Osteocyte (in vitro differentiated cells): ENCODE results near the gene ATP8A2. TPM values are rescaled to one million over a fixed set of nuclear protein-coding genes. Genes with fewer than 3 reads are reported as not detected.

Experiments used
- DNase-seq: peaks from one replicate; pipeline ENCODE4 v3.0.0; 2021; ENCODE audit warnings: mixed read lengths; ENCODE audit not compliant: unreplicated experiment; ENCODE audit errors: extremely low spot score
- H3K27ac Mint-ChIP-seq: one replicate; pipeline ENCODE4 v1.8.0; 2021; ENCODE audit warnings: mild to moderate bottlenecking, mixed read lengths; ENCODE audit not compliant: unreplicated experiment
- H3K27me3 Mint-ChIP-seq: one replicate; pipeline ENCODE4 v1.8.0; 2021; ENCODE audit warnings: mixed read lengths; ENCODE audit not compliant: unreplicated experiment
- H3K36me3 Mint-ChIP-seq: one replicate; pipeline ENCODE4 v1.8.0; 2021; ENCODE audit warnings: mixed read lengths; ENCODE audit not compliant: unreplicated experiment
- H3K4me1 Mint-ChIP-seq: one replicate; pipeline ENCODE4 v1.8.0; 2021; ENCODE audit warnings: mixed read lengths; ENCODE audit not compliant: unreplicated experiment
- H3K4me3 Mint-ChIP-seq: one replicate; pipeline ENCODE4 v1.8.0; 2021; ENCODE audit warnings: mild to moderate bottlenecking, moderate library complexity, mixed read lengths; ENCODE audit not compliant: unreplicated experiment
- H3K9me3 Mint-ChIP-seq: one replicate; pipeline ENCODE4 v1.8.0; 2021; ENCODE audit warnings: mixed read lengths; ENCODE audit not compliant: unreplicated experiment
- total RNA-seq: library from RNA; stranded (reverse); gene quantifications from 2 replicates; pipeline ENCODE4 v1.2.1, GENCODE V29; 2021
- TF ChIP-seq, protein P1 (sequence below): fragments of 200-600 bp; sonication (generic); IDR thresholded peaks from 2 replicates; pipeline ENCODE4 v1.5.0; 2021; ENCODE audit warnings: antibody characterized with exemption, mild to moderate bottlenecking, moderate library complexity

Gene ATP8A2
- total RNA-seq, 1 donor from 2014 or later = 1.1 TPM

DNA sequence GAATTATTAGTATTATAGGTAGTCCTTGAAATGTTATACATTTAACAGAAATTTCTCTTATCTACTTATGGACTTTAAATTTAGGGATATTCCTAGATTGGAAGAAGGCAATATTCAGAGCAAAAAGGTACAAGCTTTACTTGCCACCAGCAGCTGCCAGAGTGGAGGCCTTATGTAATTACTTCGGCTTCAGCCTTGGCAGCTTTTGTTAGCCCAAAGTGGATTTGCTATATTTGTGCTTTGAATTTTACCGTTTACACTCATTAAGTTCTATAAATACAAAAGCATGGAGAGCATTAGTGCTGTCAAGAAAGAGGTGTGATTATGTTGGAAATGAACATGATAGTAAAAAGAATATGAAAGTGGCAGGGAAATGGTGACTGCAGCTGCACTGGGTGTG, 319.9 kb downstream of the ATP8A2 start:
- Mint-ChIP-seq H3K27ac (no peak overlapping the region), H3K9me3 (no peaks in the 10 kb centered on the region), H3K36me3 (peaks cover 2% of the 10 kb centered on the region), H3K27me3 (no peaks in the 10 kb centered on the region), H3K4me3 (no peak overlapping the region), H3K4me1 (peaks cover 33% of the 10 kb centered on the region)
- DNase-seq = no peak
- TF ChIP-seq, protein P1, sequence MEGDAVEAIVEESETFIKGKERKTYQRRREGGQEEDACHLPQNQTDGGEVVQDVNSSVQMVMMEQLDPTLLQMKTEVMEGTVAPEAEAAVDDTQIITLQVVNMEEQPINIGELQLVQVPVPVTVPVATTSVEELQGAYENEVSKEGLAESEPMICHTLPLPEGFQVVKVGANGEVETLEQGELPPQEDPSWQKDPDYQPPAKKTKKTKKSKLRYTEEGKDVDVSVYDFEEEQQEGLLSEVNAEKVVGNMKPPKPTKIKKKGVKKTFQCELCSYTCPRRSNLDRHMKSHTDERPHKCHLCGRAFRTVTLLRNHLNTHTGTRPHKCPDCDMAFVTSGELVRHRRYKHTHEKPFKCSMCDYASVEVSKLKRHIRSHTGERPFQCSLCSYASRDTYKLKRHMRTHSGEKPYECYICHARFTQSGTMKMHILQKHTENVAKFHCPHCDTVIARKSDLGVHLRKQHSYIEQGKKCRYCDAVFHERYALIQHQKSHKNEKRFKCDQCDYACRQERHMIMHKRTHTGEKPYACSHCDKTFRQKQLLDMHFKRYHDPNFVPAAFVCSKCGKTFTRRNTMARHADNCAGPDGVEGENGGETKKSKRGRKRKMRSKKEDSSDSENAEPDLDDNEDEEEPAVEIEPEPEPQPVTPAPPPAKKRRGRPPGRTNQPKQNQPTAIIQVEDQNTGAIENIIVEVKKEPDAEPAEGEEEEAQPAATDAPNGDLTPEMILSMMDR = no peak

DNA sequence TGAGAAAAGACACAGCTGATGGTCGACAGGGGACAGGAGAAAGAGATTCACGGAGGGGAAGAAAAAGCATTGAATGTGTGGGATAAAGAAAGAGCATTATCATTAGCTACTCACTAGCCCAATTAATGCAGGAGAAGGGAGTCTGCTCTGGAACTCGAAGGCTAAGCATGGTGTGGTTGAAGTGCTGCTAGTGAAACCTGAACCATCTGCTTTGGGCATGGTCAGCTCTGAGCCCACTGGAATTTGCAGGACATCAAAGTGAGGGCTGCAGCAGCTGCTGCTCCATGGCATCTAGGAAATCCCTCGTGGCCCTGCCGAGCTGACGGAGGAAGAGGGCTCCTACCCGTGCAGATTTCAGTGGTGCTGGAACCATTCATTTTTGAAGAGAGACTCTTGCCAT, 320.3 kb downstream of the ATP8A2 start:
- H3K4me1 Mint-ChIP-seq = peaks cover 33% of the 10 kb centered on the region
- H3K9me3 Mint-ChIP-seq = no peaks in the 10 kb centered on the region
- H3K27me3 Mint-ChIP-seq = no peaks in the 10 kb centered on the region
- H3K27ac Mint-ChIP-seq = no peak overlapping the region
- no peak overlapping the region for H3K4me3 Mint-ChIP-seq
- H3K36me3 Mint-ChIP-seq = peaks cover 2% of the 10 kb centered on the region
- no peak for DNase-seq
- TF ChIP-seq, protein P1 = no peak

GRCh38 chr13:25699056-25699455, 327.3 kb downstream of the ATP8A2 start:
- Mint-ChIP-seq H3K4me1 (peaks cover 12% of the 10 kb centered on the region), H3K4me3 (no peak overlapping the region), H3K9me3 (peaks cover 8% of the 10 kb centered on the region), H3K27me3 (no peaks in the 10 kb centered on the region), H3K27ac (no peak overlapping the region), H3K36me3 (peaks cover 2% of the 10 kb centered on the region)
- no peak for DNase-seq
- TF ChIP-seq, protein P1 = no peak

GRCh38 chr13:25699600-25699999, 327.8 kb downstream of the ATP8A2 start:
- Mint-ChIP-seq H3K4me1 (peaks cover 17% of the 10 kb centered on the region), H3K4me3 (no peak overlapping the region), H3K27ac (no peak overlapping the region), H3K9me3 (peaks cover 8% of the 10 kb centered on the region), H3K27me3 (no peaks in the 10 kb centered on the region), H3K36me3 (peaks cover 2% of the 10 kb centered on the region)
- no peak for DNase-seq
- TF ChIP-seq, protein P1 = no peak

- Mint-ChIP-seq H3K27ac (no peak overlapping the region), H3K4me1 (peaks cover 21% of the 10 kb centered on the region), H3K9me3 (peaks cover 8% of the 10 kb centered on the region), H3K36me3 (no peaks in the 10 kb centered on the region), H3K4me3 (no peak overlapping the region), H3K27me3 (no peaks in the 10 kb centered on the region)
- TF ChIP-seq, protein P1 = no peak
- no peak for DNase-seq
Measured at GRCh38 chr13:25701304-25701703, 329.5 kb downstream of the ATP8A2 start.
